Endothelial cell of umbilical vein (primary cell): Measurements from ENCODE around the gene ACBD6. TPM values are rescaled to one million over a fixed set of nuclear protein-coding genes. Genes with fewer than 3 reads are reported as not detected.

ENCODE experiments used
- BruUV-seq: library from RNA; stranded (reverse); fragments of 400-500 nt; replicated peaks from 2 replicates; lab custom pipeline; 2021; lab: Mats Ljungman, UMichigan
- CTCF ChIA-PET: fragments of 300-600, 350-600 bp; sonication (Branson Sonifier 250); formaldehyde crosslinking; loops from one replicate; lab custom pipeline; 2021; ENCODE audit warnings: antibody characterized with exemption, inconsistent platforms; lab: Charles Lee
- POLR2A ChIA-PET: fragments of 300-600, 350-600 bp; sonication (Branson Sonifier 250); formaldehyde crosslinking; loops from one replicate; lab custom pipeline; 2021; ENCODE audit warnings: antibody characterized with exemption, inconsistent platforms; lab: Charles Lee
- DNase-seq: peaks from one replicate; pipeline ENCODE4 v3.0.0-alpha.2; 2011; ENCODE audit warnings: low read depth, low spot score
- FAIRE-seq: peaks from 2 replicates; lab custom pipeline; 2011; peaks lifted over from hg19 to GRCh38; lab: Jason Lieb, UNC
- H2AFZ ChIP-seq: 2 replicates; pipeline ENCODE4 v1.6.0; 2012; ENCODE audit warnings: low read depth, low read length, control low read depth, inconsistent platforms
- H3K27ac ChIP-seq: 2 replicates; pipeline ENCODE4 v1.5.1; 2011; ENCODE audit warnings: low read depth, mild to moderate bottlenecking, control low read depth, low read length, moderate library complexity; ENCODE audit not compliant: insufficient read depth
- H3K27me3 ChIP-seq, 2 experiments: 2 replicates each; pipeline versions ENCODE4 v1.6.0 to v1.6.1; 2011; ENCODE audit warnings: low read length in 2 of 2, mixed read lengths in 1 of 2; ENCODE audit not compliant: control insufficient read depth in 2 of 2, insufficient read depth in 2 of 2
- H3K36me3 ChIP-seq, 2 experiments: 2 replicates in 1 of 2; 3 replicates in 1 of 2; pipeline ENCODE4 v1.5.1; 2011; ENCODE audit warnings: low read length in 2 of 2, mild to moderate bottlenecking in 1 of 2, moderate library complexity in 1 of 2; ENCODE audit not compliant: control insufficient read depth in 2 of 2, insufficient read depth in 2 of 2; ENCODE audit errors: extremely low read depth in 1 of 2
- H3K4me1 ChIP-seq: 3 replicates; pipeline ENCODE4 v1.5.1; 2011; ENCODE audit warnings: mild to moderate bottlenecking, low read length; ENCODE audit not compliant: control insufficient read depth, insufficient read depth; ENCODE audit errors: extremely low read depth
- H3K4me2 ChIP-seq: 2 replicates; pipeline ENCODE4 v1.6.1; 2011; ENCODE audit warnings: low read length, control low read depth, mixed read lengths; ENCODE audit not compliant: insufficient read depth
- H3K4me3 ChIP-seq, 3 experiments: fragments of 200-600 bp in 1 of 3; sonication (generic), shearing (Covaris generic) in 1 of 3; replicated peaks in 1 of 3; 2 replicates each; pipeline ENCODE4 v1.5.1; 2011 to 2016; ENCODE audit warnings: control low read depth in 3 of 3, low read length in 3 of 3, mild to moderate bottlenecking in 2 of 3, inconsistent platforms in 1 of 3, low read depth in 1 of 3, moderate library complexity in 1 of 3; ENCODE audit not compliant: insufficient read depth in 1 of 3
- H3K79me2 ChIP-seq: 2 replicates; pipeline ENCODE4 v1.6.0; 2012; ENCODE audit warnings: low read length, inconsistent platforms; ENCODE audit not compliant: control insufficient read depth, insufficient read depth
- H3K9ac ChIP-seq: replicated peaks from 2 replicates; pipeline ENCODE3; 2011; ENCODE audit warnings: low read length, control low read depth; ENCODE audit not compliant: insufficient read depth; ENCODE audit errors: extremely low read depth
- H3K9me1 ChIP-seq: replicated peaks from 3 replicates; pipeline ENCODE4 v1.6.0; 2011; ENCODE audit warnings: mild to moderate bottlenecking, low read length; ENCODE audit not compliant: control insufficient read depth, insufficient read depth; ENCODE audit errors: extremely low read depth
- H3K9me3 ChIP-seq: replicated peaks from 2 replicates; pipeline ENCODE4 v1.5.1; 2012; ENCODE audit warnings: low read length, inconsistent platforms; ENCODE audit not compliant: control insufficient read depth, insufficient read depth
- H4K20me1 ChIP-seq: replicated peaks from 2 replicates; pipeline ENCODE3; 2011; ENCODE audit warnings: mild to moderate bottlenecking, low read length; ENCODE audit not compliant: control insufficient read depth, insufficient read depth; ENCODE audit errors: extremely low read depth
- EZH2 ChIP-seq: IDR thresholded peaks from 2 replicates; pipeline ENCODE4 v1.6.1; 2012; ENCODE audit warnings: borderline replicate concordance, low read depth, mild to moderate bottlenecking, moderate library complexity, low read length, inconsistent platforms; ENCODE audit not compliant: severe bottlenecking
- FOS ChIP-seq: IDR thresholded peaks from 2 replicates; pipeline ENCODE4 v1.6.1; 2011; ENCODE audit warnings: mild to moderate bottlenecking, low read length, moderate library complexity, borderline replicate concordance; ENCODE audit not compliant: insufficient read depth
- JUN ChIP-seq: IDR thresholded peaks from 2 replicates; pipeline ENCODE4 v1.6.1; 2011; ENCODE audit warnings: borderline replicate concordance, low read depth; ENCODE audit not compliant: insufficient read length, insufficient read depth
- MYC ChIP-seq: IDR thresholded peaks from one replicate; pipeline ENCODE4 v1.6.1; 2011; ENCODE audit warnings: mild to moderate bottlenecking, low read depth, low read length
- POLR2A ChIP-seq: IDR thresholded peaks from 2 replicates; pipeline ENCODE4 v1.6.1; 2012; ENCODE audit warnings: low read depth, mild to moderate bottlenecking, control low read depth, low read length
- dilution Hi-C: fragments of 300-500 bp; cut with MboI; formaldehyde crosslinking; loops from one replicate; pipeline ENCODE4 v1.15.0; 2019; ENCODE audit warnings: low sequenced_read_pairs; ENCODE audit not compliant: extremely low pct_ligation_motif_present
- intact Hi-C: fragments of 100-400 bp; cut with micrococcal nuclease; formaldehyde crosslinking; loops from one replicate; pipeline ENCODE4 v1.10.0; 2022
- polyA plus RNA-seq, 4 experiments: library from polyadenylated mRNA; depleted of rRNA in 3 of 4; stranded (reverse) in 3 of 4; unstranded in 1 of 4; fragments of >200 nt; gene quantifications; 2 replicates each; pipeline versions ENCODE4 v1.2.1 to v1.2.3, GENCODE V29; 2011 to 2012; ENCODE audit warnings: missing spikeins in 1 of 4
- total RNA-seq: library from RNA; stranded (reverse); gene quantifications from 2 replicates; pipeline ENCODE4 v1.2.3, GENCODE V29; 2021
- TF ChIP-seq, protein P1 (sequence below), 2 donors: IDR thresholded peaks; 1 replicate in 1 of 2; 2 replicates in 1 of 2; pipeline ENCODE4 v1.5.1; 2011; ENCODE audit warnings: low read length in 2 of 2, mild to moderate bottlenecking in 2 of 2, moderate library complexity in 2 of 2, control low read depth in 1 of 2, inconsistent platforms in 1 of 2, low read depth in 1 of 2; ENCODE audit not compliant: insufficient read depth in 1 of 2; ENCODE audit errors: extremely low read depth in 1 of 2
- TF ChIP-seq, protein P2 (sequence below): IDR thresholded peaks from 2 replicates; pipeline ENCODE4 v1.6.1; 2011; ENCODE audit not compliant: insufficient read depth, insufficient read length

Gene ACBD6
- total and polyA plus RNA-seq, 2 donors (not counting 3 experiments of a cell fraction or from before 2014, with no cell fraction given) = 55.6 to 56.4 TPM

- no peak overlapping the region for H3K4me3 ChIP-seq
- ChIA-PET POLR2A (no interaction called here), CTCF (interaction anchor here (1.5 to 1.8 kb wide), 3 partner anchors 14 to 298 kb away, joined by 5 read pairs; no protein-coding TSS in a partner anchor)
- no TSS peak for BruUV-seq
- H4K20me1 ChIP-seq = no peaks in the 10 kb centered on the region
- peaks cover 5% of the 10 kb centered on the region for H3K4me1 ChIP-seq
- no peak overlapping the region for H2AFZ ChIP-seq
- dilution Hi-C loops = no loop called here
- no peak overlapping the region for H3K4me2 ChIP-seq
- H3K9me3 ChIP-seq = no peaks in the 10 kb centered on the region
- no peaks in the 10 kb centered on the region for H3K9me1 ChIP-seq
- no peaks in the 10 kb centered on the region for H3K27me3 ChIP-seq
- no peak overlapping the region for H3K27ac ChIP-seq
- intact Hi-C loops = no loop called here
- H3K79me2 ChIP-seq = peaks cover 6% of the 10 kb centered on the region
- TF ChIP-seq, protein P1, sequence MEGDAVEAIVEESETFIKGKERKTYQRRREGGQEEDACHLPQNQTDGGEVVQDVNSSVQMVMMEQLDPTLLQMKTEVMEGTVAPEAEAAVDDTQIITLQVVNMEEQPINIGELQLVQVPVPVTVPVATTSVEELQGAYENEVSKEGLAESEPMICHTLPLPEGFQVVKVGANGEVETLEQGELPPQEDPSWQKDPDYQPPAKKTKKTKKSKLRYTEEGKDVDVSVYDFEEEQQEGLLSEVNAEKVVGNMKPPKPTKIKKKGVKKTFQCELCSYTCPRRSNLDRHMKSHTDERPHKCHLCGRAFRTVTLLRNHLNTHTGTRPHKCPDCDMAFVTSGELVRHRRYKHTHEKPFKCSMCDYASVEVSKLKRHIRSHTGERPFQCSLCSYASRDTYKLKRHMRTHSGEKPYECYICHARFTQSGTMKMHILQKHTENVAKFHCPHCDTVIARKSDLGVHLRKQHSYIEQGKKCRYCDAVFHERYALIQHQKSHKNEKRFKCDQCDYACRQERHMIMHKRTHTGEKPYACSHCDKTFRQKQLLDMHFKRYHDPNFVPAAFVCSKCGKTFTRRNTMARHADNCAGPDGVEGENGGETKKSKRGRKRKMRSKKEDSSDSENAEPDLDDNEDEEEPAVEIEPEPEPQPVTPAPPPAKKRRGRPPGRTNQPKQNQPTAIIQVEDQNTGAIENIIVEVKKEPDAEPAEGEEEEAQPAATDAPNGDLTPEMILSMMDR (IDR thresholded peaks at IDR 0.05; ENCODE audit: extremely low read depth in 1 of 2, insufficient read depth in 1 of 2, low read depth in 1 of 2, low read length in 2 of 2) = no peak
- TF ChIP-seq EZH2 (no peak), JUN (no peak)
- DNase-seq (no peak), FAIRE-seq (no peak)
- H3K9ac ChIP-seq = no peak overlapping the region
- peaks cover 2 to 3% of the 10 kb centered on the region in 2 experiments for H3K36me3 ChIP-seq
Observed at GRCh38 chr1:180486092-180486491, 16.3 kb downstream of the ACBD6 start.

- no peak for FAIRE-seq
- Histone ChIP-seq H3K9me3 (no peaks in the 10 kb centered on the region), H2AFZ (no peak overlapping the region), H3K79me2 (peaks cover 6% of the 10 kb centered on the region), H4K20me1 (no peaks in the 10 kb centered on the region), H3K9ac (no peak overlapping the region), H3K9me1 (no peaks in the 10 kb centered on the region), H3K4me1 (peaks cover 5% of the 10 kb centered on the region), H3K4me3 (no peak overlapping the region), H3K4me2 (no peak overlapping the region), H3K27ac (no peak overlapping the region), H3K36me3 (peaks cover 3 to 4% of the 10 kb centered on the region in 2 experiments), H3K27me3 (no peaks in the 10 kb centered on the region)
- TF ChIP-seq, protein P2, sequence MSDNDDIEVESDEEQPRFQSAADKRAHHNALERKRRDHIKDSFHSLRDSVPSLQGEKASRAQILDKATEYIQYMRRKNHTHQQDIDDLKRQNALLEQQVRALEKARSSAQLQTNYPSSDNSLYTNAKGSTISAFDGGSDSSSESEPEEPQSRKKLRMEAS = no peak
- TF ChIP-seq POLR2A = no peak
- no peak for TF ChIP-seq MYC
- TF ChIP-seq FOS = no peak
- TF ChIP-seq, protein P1 (IDR thresholded peaks at IDR 0.05; ENCODE audit: extremely low read depth in 1 of 2, insufficient read depth in 1 of 2, low read depth in 1 of 2, low read length in 2 of 2) = no peak
- intact Hi-C loops = loop anchor here (5.0 kb wide), 1 partner anchor 777 kb away; no protein-coding TSS in a partner anchor
- dilution Hi-C loops = no loop called here
- BruUV-seq = no TSS peak
- no peak for DNase-seq
- ChIA-PET CTCF (no interaction called here), POLR2A (no interaction called here)
Observed at GRCh38 chr1:180484490-180484889, 17.9 kb downstream of the ACBD6 start.
